Spleen (tissue), 11 donors: Measurements from ENCODE around the gene GALNT7. TPM values are rescaled to one million over a fixed set of nuclear protein-coding genes. Genes with fewer than 3 reads are reported as not detected.

Experiments used
- DNase-seq: peaks from one replicate; pipeline ENCODE4 v3.0.0-alpha.2; 2020
- H3K27ac ChIP-seq, 8 donors: fragments of 200-600 bp; sonication (generic) in 7 of 8; 1 replicate in 4 of 8; 2 replicates in 4 of 8; pipeline versions ENCODE4 v1.5.0 to v1.8.0; 2016 to 2021; ENCODE audit warnings: inconsistent platforms in 4 of 8, mild to moderate bottlenecking in 4 of 8, moderate library complexity in 1 of 8
- H3K27me3 ChIP-seq, 7 donors: fragments of 200-600 bp; sonication (generic) in 6 of 7; replicated peaks in 1 of 7; 1 replicate in 4 of 7; 2 replicates in 3 of 7; pipeline versions ENCODE4 v1.5.0 to v1.8.0; 2016 to 2021; ENCODE audit warnings: inconsistent platforms in 3 of 7, mild to moderate bottlenecking in 1 of 7
- H3K36me3 ChIP-seq, 6 donors: fragments of 200-600 bp; sonication (generic) in 5 of 6; 1 replicate in 4 of 6; 2 replicates in 2 of 6; pipeline versions ENCODE4 v1.5.0 to v1.8.0; 2016 to 2021; ENCODE audit warnings: inconsistent platforms in 2 of 6
- H3K4me1 ChIP-seq, 6 donors: fragments of 200-600 bp; sonication (generic) in 5 of 6; 1 replicate in 3 of 6; 2 replicates in 3 of 6; pipeline versions ENCODE4 v1.5.0 to v1.8.0; 2016 to 2021; ENCODE audit warnings: inconsistent platforms in 3 of 6
- H3K4me3 ChIP-seq, 8 donors: fragments of 200-600 bp; sonication (generic) in 7 of 8; 1 replicate in 4 of 8; 2 replicates in 4 of 8; pipeline versions ENCODE4 v1.5.0 to v1.8.0; 2016 to 2021; ENCODE audit warnings: inconsistent platforms in 4 of 8, mild to moderate bottlenecking in 4 of 8, moderate library complexity in 2 of 8
- H3K9me3 ChIP-seq, 8 donors: fragments of 200-600 bp; sonication (generic) in 7 of 8; 1 replicate in 4 of 8; 2 replicates in 4 of 8; pipeline versions ENCODE4 v1.5.0 to v1.8.0; 2016 to 2021; ENCODE audit warnings: inconsistent platforms in 4 of 8
- POLR2A ChIP-seq, 3 donors: fragments of 450-650 bp; IDR thresholded peaks; one replicate each; pipeline ENCODE4 v1.5.1; 2017; ENCODE audit warnings: antibody characterized with exemption in 3 of 3, mild to moderate bottlenecking in 1 of 3
- POLR2AphosphoS5 ChIP-seq, 3 donors: sonication (generic); formaldehyde crosslinking; IDR thresholded peaks; one replicate each; pipeline ENCODE4 v1.5.1; 2017; ENCODE audit warnings: antibody characterized with exemption in 3 of 3
- whole genome bisulfite sequencing, 5 donors: extraction: QIAGEN DNeasy Blood & Tissue Kit in 3 of 5; methylation state at CpG; one replicate each; pipeline versions ENCODE4 v1.1.5 to v1.1.7; 2013 to 2018; 5-methylcytosine and 5-hydroxymethylcytosine counted together
- intact Hi-C: fragments of 100-400 bp; cut with DNase I; formaldehyde crosslinking; loops from one replicate; pipeline ENCODE4 v1.15.0; 2023; ENCODE audit warnings: low total_unique reads
- polyA plus RNA-seq, 3 donors: library from polyadenylated mRNA; stranded (reverse); fragments of 200-250 nt; gene quantifications; one replicate each; pipeline ENCODE4 v1.2.1, GENCODE V29; 2013
- total RNA-seq, 7 donors: library from RNA; depleted of rRNA in 3 of 7; stranded (reverse); fragments of >200 nt in 3 of 7; fragmentation: NEBNext Ultra II Directional in 4 of 7; extraction: Animal tissue kit (Norgen Biotek cat#: 25700) in 4 of 7; gene quantifications; one replicate each; pipeline versions ENCODE4 v1.1.0 to v1.2.1, GENCODE V29; 2016 to 2021
- TF ChIP-seq, protein P1 (sequence below), 11 experiments: fragments of 200-600 bp in 7 of 11; fragments of 450-650 bp in 4 of 11; sonication (generic) in 4 of 11; IDR thresholded peaks in 8 of 11; conservative IDR thresholded peaks in 3 of 11; 1 replicate in 7 of 11; 2 replicates in 4 of 11; pipeline versions ENCODE4 v1.4.0 to v1.8.0; 2016 to 2021; ENCODE audit warnings: antibody characterized with exemption in 11 of 11, inconsistent platforms in 4 of 11, mild to moderate bottlenecking in 1 of 11
- donor health status: healthy with polysubstance abuse.
- donor health status: DM: no; HTN: no; CAD: no; lungs with moderate emphysema.
- donor health status: DM: no; HTN: no; CAD: no.
- donor health status: Bipolar disorder and iron deficiency.
- donor health status: healthy.
- donor health status: DM: no; HTN: no; CAD: no.
- donor health status: DM: yes; HTN: yes; CAD: no.

The GALNT7 gene
- total and polyA plus RNA-seq, 10 donors: 7.6 to 28.5 (median 20.9) TPM

DNA sequence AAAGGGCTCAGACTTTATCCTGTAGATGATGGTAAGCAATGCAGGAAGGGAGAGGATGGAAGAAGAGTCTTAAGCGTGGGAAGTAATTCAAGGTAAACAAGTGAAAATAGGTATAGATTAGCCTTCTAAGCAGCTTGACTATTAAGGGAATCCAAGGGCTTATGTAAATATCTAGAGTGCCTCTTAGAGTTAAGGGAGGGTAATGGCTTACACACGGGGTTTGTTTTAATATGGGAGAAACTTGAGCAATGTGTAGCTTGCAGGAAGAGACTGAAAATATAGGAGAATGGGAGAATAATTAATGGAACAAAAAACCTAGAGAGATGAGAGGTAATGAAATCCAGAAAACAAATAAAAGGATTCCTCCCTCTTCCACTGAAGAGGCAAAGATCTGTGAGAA lies 189.3 kb downstream of the GALNT7 start:
- DNase-seq: no peak
- Histone ChIP-seq H3K27me3 (no peaks in the 10 kb centered on the region), H3K4me3 (no peak overlapping the region), H3K36me3 (no peaks in the 10 kb centered on the region), H3K9me3 (no peaks in the 10 kb centered on the region), H3K4me1 (no peaks in the 10 kb centered on the region), H3K27ac (no peak overlapping the region)
- TF ChIP-seq POLR2A (IDR thresholded peaks at IDR 0.05) (no peak), POLR2AphosphoS5 (IDR thresholded peaks at IDR 0.05) (no peak)
- TF ChIP-seq, protein P1, sequence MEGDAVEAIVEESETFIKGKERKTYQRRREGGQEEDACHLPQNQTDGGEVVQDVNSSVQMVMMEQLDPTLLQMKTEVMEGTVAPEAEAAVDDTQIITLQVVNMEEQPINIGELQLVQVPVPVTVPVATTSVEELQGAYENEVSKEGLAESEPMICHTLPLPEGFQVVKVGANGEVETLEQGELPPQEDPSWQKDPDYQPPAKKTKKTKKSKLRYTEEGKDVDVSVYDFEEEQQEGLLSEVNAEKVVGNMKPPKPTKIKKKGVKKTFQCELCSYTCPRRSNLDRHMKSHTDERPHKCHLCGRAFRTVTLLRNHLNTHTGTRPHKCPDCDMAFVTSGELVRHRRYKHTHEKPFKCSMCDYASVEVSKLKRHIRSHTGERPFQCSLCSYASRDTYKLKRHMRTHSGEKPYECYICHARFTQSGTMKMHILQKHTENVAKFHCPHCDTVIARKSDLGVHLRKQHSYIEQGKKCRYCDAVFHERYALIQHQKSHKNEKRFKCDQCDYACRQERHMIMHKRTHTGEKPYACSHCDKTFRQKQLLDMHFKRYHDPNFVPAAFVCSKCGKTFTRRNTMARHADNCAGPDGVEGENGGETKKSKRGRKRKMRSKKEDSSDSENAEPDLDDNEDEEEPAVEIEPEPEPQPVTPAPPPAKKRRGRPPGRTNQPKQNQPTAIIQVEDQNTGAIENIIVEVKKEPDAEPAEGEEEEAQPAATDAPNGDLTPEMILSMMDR (IDR thresholded peaks at IDR 0.05 in 8 of 11, conservative IDR thresholded peaks at IDR 0.05 in 3 of 11): no peak
- intact Hi-C loops: no loop called here
- WGBS, 5 donors: 81 to 91% (median 87%) methylated on average over 2 of the region's 2 CpGs

DNA sequence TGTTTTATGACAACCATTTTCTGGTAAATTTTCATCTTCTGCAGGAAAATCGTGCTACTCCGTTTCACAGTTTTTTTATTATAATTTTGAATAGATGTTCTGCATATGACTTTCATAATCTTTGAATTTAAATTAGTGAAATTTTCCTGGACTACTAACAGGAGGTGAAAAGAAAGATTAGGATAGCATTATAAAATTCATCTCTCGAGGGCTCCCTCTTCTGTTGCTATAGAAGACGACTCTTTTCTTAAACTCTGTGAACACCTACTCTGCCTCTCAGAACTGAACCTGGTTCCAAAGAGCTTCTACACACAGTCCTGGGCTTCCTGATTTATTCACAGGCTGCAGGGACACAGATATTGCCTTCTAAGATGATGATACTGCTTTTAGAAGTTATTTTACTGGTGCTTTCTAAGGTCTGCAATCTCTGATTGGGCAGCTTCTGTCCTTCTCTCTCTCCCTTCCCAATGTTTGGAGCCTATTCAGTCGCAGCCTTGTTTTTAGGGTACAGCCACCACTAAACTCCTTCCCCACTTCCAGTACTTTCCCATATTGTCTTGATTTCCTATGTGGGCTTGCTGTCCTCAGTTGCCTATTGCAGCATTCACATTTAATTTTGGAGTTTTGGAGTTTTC lies 192.1 kb downstream of the GALNT7 start:
- no peaks in the 10 kb centered on the region for H3K36me3 ChIP-seq
- no peak for TF ChIP-seq POLR2A (IDR thresholded peaks at IDR 0.05)
- TF ChIP-seq, protein P1 (IDR thresholded peaks at IDR 0.05 in 8 of 11, conservative IDR thresholded peaks at IDR 0.05 in 3 of 11): no peak
- no peak for TF ChIP-seq POLR2AphosphoS5 (IDR thresholded peaks at IDR 0.05)
- H3K27me3 ChIP-seq: no peaks in the 10 kb centered on the region
- 58 to 70% (median 64%) methylated on average over 5 of the region's 5 CpGs for WGBS, 5 donors
- H3K27ac ChIP-seq: no peak overlapping the region
- no peak overlapping the region for H3K4me3 ChIP-seq
- H3K4me1 ChIP-seq: peaks cover 0 to 3% (median 0%) of the 10 kb centered on the region in 6 donors
- intact Hi-C loops: no loop called here
- H3K9me3 ChIP-seq: no peaks in the 10 kb centered on the region
- no peak for DNase-seq

- no peak for DNase-seq
- intact Hi-C loops: no loop called here
- H3K4me3 ChIP-seq: no peak overlapping the region
Measured at GRCh38 chr4:173362666-173363065, 194.1 kb downstream of the GALNT7 start.

DNA sequence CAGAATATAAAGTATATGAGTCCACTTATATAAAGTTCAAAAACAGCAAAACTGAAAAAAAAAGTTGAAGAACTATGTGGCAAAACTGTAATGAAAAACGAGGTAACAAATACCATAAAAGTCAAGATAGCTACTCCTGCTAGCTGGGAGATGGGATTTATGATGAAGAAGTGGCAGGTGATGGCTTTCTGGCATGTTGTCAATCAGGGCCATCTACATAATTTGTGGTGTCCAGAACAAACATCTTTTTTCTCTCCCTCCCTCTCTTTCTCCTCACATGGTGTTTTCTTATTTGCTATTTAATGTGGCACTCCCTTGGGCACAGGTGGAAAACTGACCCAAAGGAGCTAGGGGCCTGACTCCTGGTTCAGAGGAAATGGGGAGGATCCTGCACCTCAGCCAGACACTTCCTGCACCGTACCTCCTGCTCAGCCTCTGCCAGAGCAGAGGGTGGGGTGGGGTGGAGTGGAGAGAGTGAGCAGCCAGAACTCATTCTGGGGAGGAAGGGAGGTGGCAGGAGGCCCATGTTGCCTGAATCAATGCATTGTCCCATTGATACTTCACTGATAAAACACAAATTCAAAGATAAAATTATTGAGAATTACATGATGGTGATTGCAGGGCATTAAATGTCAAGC lies 196.9 kb downstream of the GALNT7 start:
- peaks cover 0 to 25% (median 19%) of the 10 kb centered on the region in 6 donors for H3K4me1 ChIP-seq
- 19 to 31% (median 26%) methylated on average over 2 of the region's 2 CpGs for WGBS, 5 donors
- intact Hi-C loops: no loop called here
- TF ChIP-seq POLR2AphosphoS5 (IDR thresholded peaks at IDR 0.05): no peak
- TF ChIP-seq POLR2A (IDR thresholded peaks at IDR 0.05): no peak
- H3K4me3 ChIP-seq: no peak overlapping the region
- no peak for DNase-seq
- no peak overlapping the region for H3K27ac ChIP-seq
- H3K27me3 ChIP-seq: no peaks in the 10 kb centered on the region
- H3K9me3 ChIP-seq: no peaks in the 10 kb centered on the region
- no peaks in the 10 kb centered on the region for H3K36me3 ChIP-seq

More at GRCh38 chr4:173362666-173363065, 194.1 kb downstream of the GALNT7 start:
- Histone ChIP-seq H3K27me3 (no peaks in the 10 kb centered on the region), H3K27ac (no peak overlapping the region), H3K4me1 (peaks cover 0 to 7% (median 4%) of the 10 kb centered on the region in 6 donors), H3K36me3 (no peaks in the 10 kb centered on the region), H3K9me3 (no peaks in the 10 kb centered on the region)
- no peak for TF ChIP-seq POLR2A (IDR thresholded peaks at IDR 0.05)
- TF ChIP-seq POLR2AphosphoS5 (IDR thresholded peaks at IDR 0.05): no peak
- 91 to 98% (median 96%) methylated on average over 3 of the region's 3 CpGs for WGBS, 5 donors

DNA sequence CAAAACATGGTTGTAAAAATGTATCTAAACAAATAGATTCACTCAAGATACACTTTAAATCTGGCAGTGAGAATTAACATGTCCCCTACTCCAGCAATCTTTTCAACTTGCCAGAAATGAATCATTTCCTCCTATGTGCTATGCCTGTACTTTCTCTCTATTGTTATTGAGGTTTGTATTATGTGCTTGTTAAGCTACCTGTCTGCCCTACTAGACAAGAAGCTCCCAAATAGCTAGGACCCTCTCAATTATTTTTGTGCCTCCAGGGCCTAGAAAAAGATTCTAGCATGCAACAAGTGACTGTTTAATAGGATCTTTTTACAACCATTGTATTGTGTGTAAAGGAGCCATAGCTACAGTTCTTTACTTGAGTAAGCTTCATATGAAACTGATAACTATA lies 198.7 kb downstream of the GALNT7 start:
- TF ChIP-seq POLR2A (IDR thresholded peaks at IDR 0.05) (no peak), POLR2AphosphoS5 (IDR thresholded peaks at IDR 0.05) (no peak)
- TF ChIP-seq, protein P1 (IDR thresholded peaks at IDR 0.05 in 8 of 11, conservative IDR thresholded peaks at IDR 0.05 in 3 of 11): no peak
- Histone ChIP-seq H3K27ac (peak overlapping the region in 2 of 8 donors; percentile 16 to 24), H3K36me3 (no peaks in the 10 kb centered on the region), H3K27me3 (peaks cover 0 to 1% (median 0%) of the 10 kb centered on the region in 7 donors), H3K4me1 (peaks cover 0 to 34% (median 21%) of the 10 kb centered on the region in 6 donors), H3K4me3 (no peak overlapping the region), H3K9me3 (no peaks in the 10 kb centered on the region)
- DNase-seq: no peak
- intact Hi-C loops: no loop called here
